Stromal cell of bone marrow (primary cell): ENCODE measurements around the gene ARHGEF38.
"Not testable (repeated sequence)": the region's sequence is repeated elsewhere in the genome, so short reads cannot be mapped to it uniquely, and the experiment has no call there.

Source experiments
- DNase-seq: peaks from one replicate; pipeline ENCODE4 v3.0.0-alpha.2; 2012; ENCODE audit warnings: low read depth

ARHGEF38 gene

DNA sequence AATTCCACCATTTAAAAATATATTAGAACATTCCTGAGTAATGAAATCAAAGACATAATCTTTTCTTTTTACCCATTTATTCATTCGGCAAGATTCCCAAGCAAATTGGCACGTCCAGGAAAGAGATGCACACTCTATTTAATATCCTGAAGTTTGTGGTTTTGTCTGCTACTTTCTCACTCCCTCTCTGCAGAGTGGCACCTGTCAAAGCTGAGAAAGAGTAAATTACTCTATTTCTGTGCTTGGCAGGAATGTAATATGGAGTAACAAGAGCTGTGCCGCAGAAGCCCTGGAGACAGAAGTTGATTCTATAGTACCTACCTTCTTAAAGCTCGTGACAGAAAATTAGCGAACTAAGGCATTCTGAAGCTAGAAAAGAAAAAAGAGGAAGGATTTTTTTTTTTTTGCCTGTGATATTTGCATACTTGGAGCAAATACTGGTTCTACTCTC lies 161.7 kb downstream of the ARHGEF38 start:
- DNase-seq, result no peak

DNA sequence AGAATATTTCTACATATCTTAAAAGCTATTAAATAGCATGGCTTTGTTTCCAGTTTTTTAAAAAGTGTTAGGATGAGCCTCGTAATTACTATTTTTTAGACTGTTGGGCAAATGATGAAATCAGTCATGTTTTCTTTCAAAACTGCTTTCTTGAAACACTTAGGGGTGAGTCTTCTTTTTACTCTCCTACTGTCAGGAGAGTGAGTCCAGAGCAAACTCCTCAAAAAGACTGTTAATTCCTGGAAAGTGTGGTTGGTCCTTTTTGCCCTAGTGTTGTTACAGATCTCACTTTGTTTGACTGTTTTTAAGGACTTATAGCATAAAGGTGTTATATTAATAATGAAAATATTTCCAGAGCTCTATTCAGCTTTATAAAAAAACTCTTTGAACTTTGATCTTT lies 162.5 kb downstream of the ARHGEF38 start:
- no peak for DNase-seq

GRCh38 chr4:105715692-105716278 lies 163.4 kb downstream of the ARHGEF38 start:
- DNase-seq, result peak; percentile 13

- DNase-seq, result no peak
Observed at GRCh38 chr4:105719204-105719603, 166.8 kb downstream of the ARHGEF38 start.

- no peak for DNase-seq
Observed at GRCh38 chr4:105725623-105726022, 173.2 kb downstream of the ARHGEF38 start.

DNA sequence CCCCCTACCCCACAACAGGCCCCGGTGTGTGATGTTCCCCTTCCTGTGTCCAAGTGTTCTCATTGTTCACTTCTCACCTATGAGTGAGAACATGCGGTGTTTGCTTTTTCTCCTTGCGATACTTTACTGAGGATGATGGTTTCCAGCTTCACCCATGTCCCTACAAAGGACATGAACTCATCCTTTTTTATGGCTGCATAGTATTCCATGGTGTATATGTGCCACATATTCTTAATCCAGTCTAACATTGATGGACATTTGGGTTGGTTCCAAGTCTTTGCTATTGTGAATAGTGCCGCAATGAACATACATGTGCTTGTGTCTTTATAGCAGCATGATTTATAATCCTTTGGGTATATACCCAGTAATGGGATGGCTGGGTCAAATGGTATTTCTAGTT lies 177.5 kb downstream of the ARHGEF38 start:
- DNase-seq, result not testable (repeated sequence)
